Smooth muscle cell (in vitro differentiated cells): ENCODE results near the gene DNAL1. TPM values are rescaled to one million over a fixed set of nuclear protein-coding genes. Genes with fewer than 3 reads are reported as not detected.

Source experiments
- DNase-seq: peaks from one replicate; lab custom pipeline; 2025; ENCODE audit not compliant: unreplicated experiment; lab: John Stamatoyannopoulos, UW
- H2AFZ ChIP-seq: fragments of 200-600 bp; sonication (generic); 2 replicates; pipeline ENCODE4 v1.6.0; 2016; ENCODE audit warnings: antibody characterized with exemption, low read depth, mild to moderate bottlenecking
- H3F3A ChIP-seq: fragments of 200-600 bp; sonication (generic); 2 replicates; pipeline ENCODE4 v1.6.0; 2017; ENCODE audit warnings: antibody characterized with exemption, low read depth
- H3K27ac ChIP-seq: fragments of 200-600 bp; sonication (generic); 2 replicates; pipeline ENCODE4 v1.5.1; 2016; ENCODE audit warnings: low read depth, mild to moderate bottlenecking
- H3K27me3 ChIP-seq: fragments of 200-600 bp; sonication (generic); 2 replicates; pipeline ENCODE4 v1.6.1; 2016; ENCODE audit warnings: low read depth, mild to moderate bottlenecking
- H3K36me3 ChIP-seq: fragments of 200-600 bp; sonication (generic); 2 replicates; pipeline ENCODE4 v1.5.1; 2016; ENCODE audit warnings: low read depth
- H3K4me1 ChIP-seq: fragments of 200-600 bp; sonication (generic); 2 replicates; pipeline ENCODE4 v1.5.1; 2016; ENCODE audit warnings: low read depth
- H3K4me2 ChIP-seq: fragments of 200-600 bp; sonication (generic); 2 replicates; pipeline ENCODE4 v1.6.0; 2016; ENCODE audit warnings: mild to moderate bottlenecking
- H3K4me3 ChIP-seq: fragments of 200-600 bp; sonication (generic); 2 replicates; pipeline ENCODE4 v1.5.1; 2016; ENCODE audit warnings: mild to moderate bottlenecking
- H3K79me2 ChIP-seq: fragments of 200-600 bp; sonication (generic); 2 replicates; pipeline ENCODE4 v1.6.0; 2016; ENCODE audit warnings: low read depth, mild to moderate bottlenecking
- H3K9ac ChIP-seq: fragments of 200-600 bp; sonication (generic); 2 replicates; pipeline ENCODE4 v1.6.0; 2016; ENCODE audit warnings: low read depth
- H3K9me3 ChIP-seq: fragments of 200-600 bp; sonication (generic); replicated peaks from 2 replicates; pipeline ENCODE4 v1.5.1; 2016; ENCODE audit warnings: low read depth
- H4K20me1 ChIP-seq: fragments of 200-600 bp; sonication (generic); 2 replicates; pipeline ENCODE4 v1.6.0; 2016; ENCODE audit warnings: low read depth
- WGBS: methylation state at CpG from one replicate; pipeline ENCODE4 v1.1.7; 2016; ENCODE audit warnings: low lambda C conversion rate; 5-methylcytosine and 5-hydroxymethylcytosine counted together
- polyA plus RNA-seq: library from polyadenylated mRNA; unstranded; fragments of >200 nt; fragmentation: Nextera tagmentation; extraction: Ambion mirVana; gene quantifications from 2 replicates; pipeline ENCODE4 v1.2.1, GENCODE V29; 2016
- total RNA-seq: library from RNA; depleted of rRNA; stranded (reverse); fragments of >200 nt; gene quantifications from 2 replicates; pipeline ENCODE4 v1.2.3, GENCODE V29; 2014
- TF ChIP-seq, protein P1 (sequence below): fragments of 200-600 bp; sonication (generic); IDR thresholded peaks from 2 replicates; pipeline ENCODE4 v1.5.1; 2017; ENCODE audit warnings: borderline replicate concordance, mild to moderate bottlenecking, antibody characterized with exemption; ENCODE audit not compliant: insufficient read depth, poor library complexity, severe bottlenecking

The DNAL1 gene
- total and polyA plus RNA-seq, 2 experiments from 2014 or later: 10.4 to 12.2 TPM

DNA sequence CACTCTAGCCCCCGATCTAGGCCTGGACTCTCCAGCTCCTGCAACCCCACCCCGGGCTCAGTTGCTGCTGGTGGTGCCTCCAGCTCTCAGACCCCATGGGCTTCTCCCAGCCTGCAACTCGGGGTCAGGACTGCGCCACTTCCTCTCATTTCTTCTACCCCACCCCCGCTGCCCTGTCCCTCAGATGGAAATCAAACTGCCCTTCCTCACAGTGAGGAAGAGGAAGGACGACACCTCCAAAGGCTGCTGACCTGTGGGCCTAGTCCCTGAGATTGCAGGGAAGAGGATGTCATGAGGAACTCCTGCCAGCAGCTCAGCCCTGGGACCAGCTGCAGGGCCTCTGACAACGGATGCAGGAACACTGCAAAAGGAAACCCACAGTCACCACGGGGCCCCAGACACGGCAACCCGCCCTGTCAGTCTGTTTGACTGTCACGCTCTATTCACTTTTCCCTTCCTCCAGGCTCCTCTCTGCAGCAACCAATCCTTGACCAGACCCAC is 98.7 kb downstream of the DNAL1 start:
- Histone ChIP-seq H3K4me2 (peak overlapping the region; percentile 71), H3K79me2 (peaks cover 71% of the 10 kb centered on the region), H3K4me1 (peaks cover 45% of the 10 kb centered on the region), H3F3A (peaks cover 6% of the 10 kb centered on the region), H3K27me3 (no peaks in the 10 kb centered on the region), H3K9ac (no peak overlapping the region), H3K9me3 (no peaks in the 10 kb centered on the region), H3K4me3 (no peak overlapping the region), H4K20me1 (peaks cover 93% of the 10 kb centered on the region), H3K36me3 (no peaks in the 10 kb centered on the region), H3K27ac (peak overlapping the region; percentile 82), H2AFZ (no peak overlapping the region)
- TF ChIP-seq, protein P1, sequence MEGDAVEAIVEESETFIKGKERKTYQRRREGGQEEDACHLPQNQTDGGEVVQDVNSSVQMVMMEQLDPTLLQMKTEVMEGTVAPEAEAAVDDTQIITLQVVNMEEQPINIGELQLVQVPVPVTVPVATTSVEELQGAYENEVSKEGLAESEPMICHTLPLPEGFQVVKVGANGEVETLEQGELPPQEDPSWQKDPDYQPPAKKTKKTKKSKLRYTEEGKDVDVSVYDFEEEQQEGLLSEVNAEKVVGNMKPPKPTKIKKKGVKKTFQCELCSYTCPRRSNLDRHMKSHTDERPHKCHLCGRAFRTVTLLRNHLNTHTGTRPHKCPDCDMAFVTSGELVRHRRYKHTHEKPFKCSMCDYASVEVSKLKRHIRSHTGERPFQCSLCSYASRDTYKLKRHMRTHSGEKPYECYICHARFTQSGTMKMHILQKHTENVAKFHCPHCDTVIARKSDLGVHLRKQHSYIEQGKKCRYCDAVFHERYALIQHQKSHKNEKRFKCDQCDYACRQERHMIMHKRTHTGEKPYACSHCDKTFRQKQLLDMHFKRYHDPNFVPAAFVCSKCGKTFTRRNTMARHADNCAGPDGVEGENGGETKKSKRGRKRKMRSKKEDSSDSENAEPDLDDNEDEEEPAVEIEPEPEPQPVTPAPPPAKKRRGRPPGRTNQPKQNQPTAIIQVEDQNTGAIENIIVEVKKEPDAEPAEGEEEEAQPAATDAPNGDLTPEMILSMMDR: no peak
- DNase-seq: no peak
- WGBS: 58% methylated on average over 11 of the region's 11 CpGs

DNA sequence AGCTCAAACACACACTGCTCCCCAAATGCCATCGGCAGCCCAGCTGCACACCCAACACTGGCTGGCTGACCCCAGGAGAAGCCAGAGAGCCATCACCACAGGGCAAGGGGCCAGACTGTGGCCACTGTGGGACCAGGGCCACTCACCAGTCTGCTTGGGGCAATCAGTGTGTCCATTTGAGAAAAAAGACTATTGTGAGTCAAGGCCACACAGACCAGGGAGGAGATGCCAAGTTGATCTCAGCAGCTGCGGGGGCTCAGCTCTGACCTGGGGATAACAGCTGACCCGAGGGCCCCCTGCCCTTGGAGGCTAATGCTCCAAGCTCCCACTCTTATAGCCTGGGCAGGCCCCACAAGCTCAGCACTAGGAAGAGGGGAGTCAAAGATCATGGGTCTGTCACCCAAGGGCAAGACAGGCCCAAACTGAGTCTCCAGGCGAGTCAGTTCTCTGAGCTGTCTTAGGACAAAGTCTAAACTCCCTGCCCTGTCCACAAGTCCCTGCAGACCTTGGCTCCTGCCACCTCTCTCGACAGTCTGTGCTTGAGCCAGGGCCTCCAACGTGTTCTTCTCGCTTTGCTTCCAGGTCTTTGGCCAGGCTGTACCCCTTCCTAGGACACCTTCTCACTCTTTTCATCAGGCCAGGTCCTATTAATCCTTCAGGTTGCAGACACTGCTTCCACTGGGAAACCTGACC is 99.5 kb downstream of the DNAL1 start:
- peaks cover 100% of the 10 kb centered on the region for H4K20me1 ChIP-seq
- H3K9ac ChIP-seq: no peak overlapping the region
- H3F3A ChIP-seq: peaks cover 6% of the 10 kb centered on the region
- H3K4me3 ChIP-seq: no peak overlapping the region
- peak overlapping the region; percentile 82 for H3K27ac ChIP-seq
- H3K4me1 ChIP-seq: peaks cover 45% of the 10 kb centered on the region
- H3K27me3 ChIP-seq: no peaks in the 10 kb centered on the region
- H3K36me3 ChIP-seq: no peaks in the 10 kb centered on the region
- 66% methylated on average over 7 of the region's 7 CpGs for WGBS
- no peaks in the 10 kb centered on the region for H3K9me3 ChIP-seq
- H2AFZ ChIP-seq: no peak overlapping the region
- no peak for DNase-seq
- H3K4me2 ChIP-seq: peak overlapping the region; percentile 71
- TF ChIP-seq, protein P1: no peak
- peaks cover 71% of the 10 kb centered on the region for H3K79me2 ChIP-seq

DNA sequence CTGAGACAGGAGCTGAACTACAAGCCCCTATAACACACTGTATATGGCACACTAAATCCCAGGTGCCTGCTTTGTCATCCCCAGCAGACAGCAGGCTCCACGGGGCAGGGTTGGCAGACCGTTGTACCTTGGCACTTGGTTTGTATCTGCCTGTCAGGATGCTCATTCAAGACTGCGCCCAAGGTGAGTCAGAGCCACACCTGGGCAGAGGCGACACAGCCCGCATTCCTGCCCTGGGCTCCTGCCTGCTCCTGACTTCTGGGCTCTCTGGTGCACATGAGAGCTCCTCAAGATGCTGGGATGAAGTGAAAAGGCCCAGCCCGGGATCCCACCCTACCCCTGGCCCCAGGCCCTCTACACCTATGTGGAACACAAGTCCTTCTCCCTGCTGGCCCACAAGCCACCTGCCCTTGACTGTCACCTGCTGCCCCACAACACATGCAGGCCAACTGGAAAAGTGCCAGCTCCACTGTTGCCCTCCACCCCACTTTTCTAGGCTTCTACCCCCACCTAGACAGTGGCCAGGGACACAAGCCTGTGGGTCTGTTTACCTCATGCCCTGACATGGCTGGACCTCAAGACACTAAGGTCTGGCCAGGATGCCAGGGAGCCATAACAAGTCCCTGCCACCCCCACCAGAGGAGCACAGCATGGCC is 100.2 kb downstream of the DNAL1 start:
- 74% methylated on average over 6 of the region's 6 CpGs for WGBS
- no peak overlapping the region for H3K9ac ChIP-seq
- no peaks in the 10 kb centered on the region for H3K36me3 ChIP-seq
- H3K79me2 ChIP-seq: peaks cover 72% of the 10 kb centered on the region
- no peaks in the 10 kb centered on the region for H3K9me3 ChIP-seq
- no peak overlapping the region for H2AFZ ChIP-seq
- TF ChIP-seq, protein P1: no peak
- no peaks in the 10 kb centered on the region for H3K27me3 ChIP-seq
- peaks cover 6% of the 10 kb centered on the region for H3F3A ChIP-seq
- H3K4me3 ChIP-seq: no peak overlapping the region
- peaks cover 45% of the 10 kb centered on the region for H3K4me1 ChIP-seq
- H4K20me1 ChIP-seq: peaks cover 99% of the 10 kb centered on the region
- peak overlapping the region; percentile 82 for H3K27ac ChIP-seq
- no peak overlapping the region for H3K4me2 ChIP-seq
- DNase-seq: no peak
